ENCODE results near the gene NOL6.

GRCh38 chr9:33475357-33475756, 1.6 kb upstream of the NOL6 start:
- TF ChIP-seq POLR2AphosphoS5 (IDR thresholded peaks at IDR 0.05) (no peak), POLR2A (IDR thresholded peaks at IDR 0.05) (no peak), EP300 (IDR thresholded peaks at IDR 0.05) (no peak)
- TF ChIP-seq, protein P1, sequence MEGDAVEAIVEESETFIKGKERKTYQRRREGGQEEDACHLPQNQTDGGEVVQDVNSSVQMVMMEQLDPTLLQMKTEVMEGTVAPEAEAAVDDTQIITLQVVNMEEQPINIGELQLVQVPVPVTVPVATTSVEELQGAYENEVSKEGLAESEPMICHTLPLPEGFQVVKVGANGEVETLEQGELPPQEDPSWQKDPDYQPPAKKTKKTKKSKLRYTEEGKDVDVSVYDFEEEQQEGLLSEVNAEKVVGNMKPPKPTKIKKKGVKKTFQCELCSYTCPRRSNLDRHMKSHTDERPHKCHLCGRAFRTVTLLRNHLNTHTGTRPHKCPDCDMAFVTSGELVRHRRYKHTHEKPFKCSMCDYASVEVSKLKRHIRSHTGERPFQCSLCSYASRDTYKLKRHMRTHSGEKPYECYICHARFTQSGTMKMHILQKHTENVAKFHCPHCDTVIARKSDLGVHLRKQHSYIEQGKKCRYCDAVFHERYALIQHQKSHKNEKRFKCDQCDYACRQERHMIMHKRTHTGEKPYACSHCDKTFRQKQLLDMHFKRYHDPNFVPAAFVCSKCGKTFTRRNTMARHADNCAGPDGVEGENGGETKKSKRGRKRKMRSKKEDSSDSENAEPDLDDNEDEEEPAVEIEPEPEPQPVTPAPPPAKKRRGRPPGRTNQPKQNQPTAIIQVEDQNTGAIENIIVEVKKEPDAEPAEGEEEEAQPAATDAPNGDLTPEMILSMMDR (IDR thresholded peaks at IDR 0.05) = no peak

All from stomach (tissue), 4 donors.